ENCODE measurements around the gene NR2C2.

- no peak for TF ChIP-seq POLR2AphosphoS5 (IDR thresholded peaks at IDR 0.05)
- no peak for TF ChIP-seq POLR2A (IDR thresholded peaks at IDR 0.05)
These were observed 116.4 kb downstream of the NR2C2 start for GRCh38 chr3:15063656-15064286.
